HepG2 (cell line): ENCODE data around the gene WNT3A. TPM values are rescaled to one million over a fixed set of nuclear protein-coding genes. Genes with fewer than 3 reads are reported as not detected.

Experiments
- ATF4 ChIP-seq, 2 experiments: fragments of 450-650 bp in 1 of 2; sonication (generic) in 1 of 2; formaldehyde crosslinking; IDR thresholded peaks; 2 replicates each; pipeline versions ENCODE4 v1.5.0 to v1.8.0; 2020 to 2022; ENCODE audit warnings: mild to moderate bottlenecking in 1 of 2, missing genetic modification reagents in 1 of 2
- DPF2 ChIP-seq: sonication (generic); formaldehyde crosslinking; IDR thresholded peaks from 2 replicates; pipeline ENCODE4 v1.4.0; 2020; ENCODE audit warnings: mild to moderate bottlenecking, low read depth, missing genetic modification reagents, borderline replicate concordance
- HNF4A ChIP-seq: sonication (generic); formaldehyde crosslinking; IDR thresholded peaks from 2 replicates; pipeline ENCODE4 v1.4.0; 2020; ENCODE audit warnings: missing genetic modification reagents
- KLF13 ChIP-seq: sonication (generic); formaldehyde crosslinking; IDR thresholded peaks from 2 replicates; pipeline ENCODE4 v1.4.0; 2020; ENCODE audit warnings: mild to moderate bottlenecking, missing genetic modification reagents
- MLLT10 ChIP-seq: sonication (generic); formaldehyde crosslinking; IDR thresholded peaks from 2 replicates; pipeline ENCODE4 v1.4.0; 2020; ENCODE audit warnings: missing genetic modification reagents
- MTA3 ChIP-seq: sonication (generic); formaldehyde crosslinking; IDR thresholded peaks from 2 replicates; pipeline ENCODE4 v1.4.0; 2020; ENCODE audit warnings: missing genetic modification reagents
- MYC ChIP-seq: sonication (generic); formaldehyde crosslinking; IDR thresholded peaks from 2 replicates; pipeline ENCODE4 v1.9.0; 2021; ENCODE audit warnings: missing genetic modification reagents, borderline replicate concordance
- NR2F1 ChIP-seq, 2 experiments: fragments of 450-650 bp in 1 of 2; formaldehyde crosslinking in 1 of 2; IDR thresholded peaks; 2 replicates each; pipeline versions ENCODE4 v1.5.0 to v1.6.1; 2016 to 2020; ENCODE audit warnings: mild to moderate bottlenecking in 1 of 2, missing compliant biosample characterization in 1 of 2, missing genetic modification reagents in 1 of 2, moderate library complexity in 1 of 2
- PHF5A ChIP-seq: IDR thresholded peaks from one replicate; pipeline ENCODE4 v1.6.1; 2018; ENCODE audit warnings: low read depth, missing genetic modification reagents; ENCODE audit not compliant: unreplicated experiment
- PHF8 ChIP-seq: sonication (generic); formaldehyde crosslinking; IDR thresholded peaks from 2 replicates; pipeline ENCODE4 v1.5.0; 2020; ENCODE audit warnings: missing genetic modification reagents
- PREB ChIP-seq: sonication (generic); formaldehyde crosslinking; IDR thresholded peaks from 2 replicates; pipeline ENCODE4 v1.4.0; 2020; ENCODE audit warnings: missing genetic modification reagents
- SALL1 ChIP-seq: sonication (generic); formaldehyde crosslinking; IDR thresholded peaks from 2 replicates; pipeline ENCODE4 v1.8.0; 2022; ENCODE audit warnings: mild to moderate bottlenecking, missing genetic modification reagents
- SCMH1 ChIP-seq: sonication (generic); formaldehyde crosslinking; IDR thresholded peaks from 2 replicates; pipeline ENCODE4 v1.9.0; 2021; ENCODE audit warnings: missing genetic modification reagents, mild to moderate bottlenecking, borderline replicate concordance
- SNRNP70 ChIP-seq: fragments of 200-400 bp; formaldehyde crosslinking; IDR thresholded peaks from 2 replicates; pipeline ENCODE4 v1.6.1; 2017; ENCODE audit warnings: mild to moderate bottlenecking, low read depth, low read length, moderate library complexity
- SOX6 ChIP-seq, 2 experiments: fragments of 450-650 bp in 1 of 2; sonication (generic) in 1 of 2; formaldehyde crosslinking in 1 of 2; IDR thresholded peaks; 2 replicates each; pipeline versions ENCODE4 v1.4.0 to v1.6.1; 2017 to 2020; ENCODE audit warnings: antibody characterized with exemption in 1 of 2, mild to moderate bottlenecking in 1 of 2, missing genetic modification reagents in 1 of 2
- TARDBP ChIP-seq: sonication (generic); formaldehyde crosslinking; IDR thresholded peaks from 2 replicates; pipeline ENCODE4 v1.8.0; 2022; ENCODE audit warnings: mild to moderate bottlenecking, missing genetic modification reagents
- TOPORS ChIP-seq: sonication (generic); formaldehyde crosslinking; IDR thresholded peaks from 2 replicates; pipeline ENCODE4 v1.8.0; 2023; ENCODE audit warnings: mild to moderate bottlenecking, missing genetic modification reagents
- ZC3H13 ChIP-seq: sonication (generic); formaldehyde crosslinking; IDR thresholded peaks from 2 replicates; pipeline ENCODE4 v1.8.1; 2023; ENCODE audit warnings: mild to moderate bottlenecking, missing genetic modification reagents, moderate library complexity
- ZC3H4 ChIP-seq: sonication (generic); formaldehyde crosslinking; IDR thresholded peaks from 2 replicates; pipeline ENCODE4 v1.4.0; 2020; ENCODE audit warnings: missing genetic modification reagents, borderline replicate concordance
- ZGPAT ChIP-seq: IDR thresholded peaks from 2 replicates; pipeline ENCODE4 v1.6.1; 2016; ENCODE audit warnings: mild to moderate bottlenecking
- ZNF253 ChIP-seq: sonication (generic); formaldehyde crosslinking; IDR thresholded peaks from 2 replicates; pipeline ENCODE4 v1.8.0; 2022; ENCODE audit warnings: mild to moderate bottlenecking, missing genetic modification reagents, borderline replicate concordance
- ZNF282 ChIP-seq: fragments of 450-650 bp; IDR thresholded peaks from 2 replicates; pipeline ENCODE4 v1.6.1; 2018; ENCODE audit not compliant: partially characterized antibody
- ZNF549 ChIP-seq: sonication (generic); formaldehyde crosslinking; IDR thresholded peaks from 2 replicates; pipeline ENCODE4 v1.5.0; 2020; ENCODE audit warnings: missing genetic modification reagents
- ZNF703 ChIP-seq: sonication (generic); formaldehyde crosslinking; IDR thresholded peaks from 2 replicates; pipeline ENCODE4 v1.5.1; 2020; ENCODE audit warnings: missing genetic modification reagents, mild to moderate bottlenecking, moderate library complexity, borderline replicate concordance
- ZNF737 ChIP-seq: sonication (generic); formaldehyde crosslinking; IDR thresholded peaks from 2 replicates; pipeline ENCODE4 v1.5.0; 2020; ENCODE audit warnings: missing genetic modification reagents, mild to moderate bottlenecking, borderline replicate concordance
- ZNF746 ChIP-seq: sonication (generic); formaldehyde crosslinking; IDR thresholded peaks from 2 replicates; pipeline ENCODE4 v1.8.0; 2022; ENCODE audit warnings: mild to moderate bottlenecking, missing genetic modification reagents
- ZNF749 ChIP-seq: sonication (generic); formaldehyde crosslinking; IDR thresholded peaks from 2 replicates; pipeline ENCODE4 v1.8.0; 2022; ENCODE audit warnings: mild to moderate bottlenecking, missing genetic modification reagents, moderate library complexity, borderline replicate concordance
- ZSCAN25 ChIP-seq: sonication (generic); formaldehyde crosslinking; IDR thresholded peaks from 2 replicates; pipeline ENCODE4 v1.8.0; 2022; ENCODE audit warnings: mild to moderate bottlenecking, missing genetic modification reagents
- polyA plus RNA-seq, 8 experiments: library from polyadenylated mRNA; depleted of rRNA in 3 of 8; stranded (reverse) in 7 of 8; unstranded in 1 of 8; fragments of >200 nt; fragmentation: Illumina TruSeq in 4 of 8; extraction: Trizol in 4 of 8; gene quantifications; 2 replicates each; pipeline versions ENCODE4 v1.2.1 to v1.2.3, GENCODE V29; 2011 to 2016; ENCODE audit warnings: low read depth in 4 of 8, missing spikeins in 1 of 8, mixed read lengths in 1 of 8; ENCODE audit not compliant: insufficient read depth in 1 of 8
- total RNA-seq, 5 experiments: library from RNA; depleted of rRNA; stranded (reverse); fragments of >200 nt; fragmentation: Illumina TruSeq; extraction: Trizol; gene quantifications; 2 replicates each; pipeline ENCODE4 v1.2.3, GENCODE V29; 2016; ENCODE audit warnings: low read depth in 1 of 5

The WNT3A gene
- total and polyA plus RNA-seq, 2 of the 13 experiments (the other 11 are each of a cell fraction or from before 2014, with no cell fraction given): not detected

GRCh38 chr1:228082918-228083870, 76.4 kb downstream of the WNT3A start (continued):
- TF ChIP-seq MYC (peak; percentile 4; the same call in 1 of the 2 replicates), ZNF253 (no peak; the same call in 1 of the 2 replicates), ZC3H4 (CRISPR knock-in tag) (no peak), ZSCAN25 (CRISPR knock-in tag) (peak; percentile 32; the same call in 1 of the 2 replicates), TOPORS (no peak), HNF4A (no peak), NR2F1 (CRISPR knock-in tag; IDR thresholded peaks at IDR 0.05) (no peak), TARDBP (CRISPR knock-in tag) (no peak), SNRNP70 (no peak), DPF2 (no peak), MLLT10 (CRISPR knock-in tag) (no peak), MTA3 (CRISPR knock-in tag) (no peak), ZNF282 (no peak), SALL1 (CRISPR knock-in tag) (0 out of 2 replicates have a peak, but pooled peaks have one; percentile 18), KLF13 (CRISPR knock-in tag) (no peak), ZC3H13 (CRISPR knock-in tag) (no peak), PREB (CRISPR knock-in tag) (no peak), SOX6 (IDR thresholded peaks at IDR 0.05) (no peak), SOX6 (CRISPR knock-in tag; IDR thresholded peaks at IDR 0.05) (no peak), ZNF749 (CRISPR knock-in tag) (no peak), ATF4 (CRISPR knock-in tag; IDR thresholded peaks at IDR 0.05) (no peak), PHF5A (CRISPR knock-in tag) (no peak), ZNF703 (CRISPR knock-in tag) (no peak), ZNF746 (CRISPR knock-in tag) (no peak), PHF8 (CRISPR knock-in tag) (peak; percentile 5; the same call in 1 of the 2 replicates), ZGPAT (CRISPR knock-in tag) (no peak), ZNF549 (CRISPR knock-in tag) (no peak), ZNF737 (CRISPR knock-in tag) (no peak), SCMH1 (CRISPR knock-in tag) (no peak)
